Parathyroid adenoma (tissue), 2 donors: ENCODE results near the gene C3.
A peak's percentile ranks its signal among the peaks of the same experiment; 100 is the strongest.

Source experiments
- H2AFZ ChIP-seq: fragments of 300-600 bp; sonication (generic); one replicate; pipeline ENCODE4 v1.7.0; 2017; ENCODE audit warnings: antibody characterized with exemption, mild to moderate bottlenecking
- H3K27ac ChIP-seq: fragments of 300-600 bp; sonication (generic); one replicate; pipeline ENCODE4 v1.7.0; 2017
- H3K27me3 ChIP-seq: fragments of 300-600 bp; sonication (generic); one replicate; pipeline ENCODE4 v1.7.0; 2017; ENCODE audit warnings: low read length; ENCODE audit not compliant: control insufficient read depth, insufficient read depth
- H3K36me3 ChIP-seq: fragments of 300-600 bp; sonication (generic); one replicate; pipeline ENCODE4 v1.7.0; 2017; ENCODE audit warnings: low read length; ENCODE audit not compliant: control insufficient read depth, insufficient read depth
- H3K4me1 ChIP-seq: fragments of 300-600 bp; sonication (generic); one replicate; pipeline ENCODE4 v1.7.0; 2017; ENCODE audit warnings: control low read depth
- H3K4me2 ChIP-seq: fragments of 300-600 bp; sonication (generic); one replicate; pipeline ENCODE4 v1.7.0; 2017; ENCODE audit warnings: low read length
- H3K4me3 ChIP-seq: fragments of 300-600 bp; sonication (generic); one replicate; pipeline ENCODE4 v1.7.0; 2017; ENCODE audit warnings: low read depth, low read length
- H3K79me2 ChIP-seq: fragments of 300-600 bp; sonication (generic); one replicate; pipeline ENCODE4 v1.7.0; 2017; ENCODE audit warnings: control low read depth
- H3K9ac ChIP-seq: fragments of 300-600 bp; sonication (generic); one replicate; pipeline ENCODE4 v1.7.0; 2017; ENCODE audit warnings: mild to moderate bottlenecking
- H3K9me3 ChIP-seq: fragments of 300-600 bp; sonication (generic); one replicate; pipeline ENCODE4 v1.7.0; 2017; ENCODE audit warnings: low read length; ENCODE audit not compliant: control insufficient read depth
- TF ChIP-seq, protein P1 (sequence below): fragments of 300-600 bp; sonication (generic); IDR thresholded peaks from one replicate; pipeline ENCODE4 v1.7.0; 2017; ENCODE audit warnings: antibody characterized with exemption, mild to moderate bottlenecking
- donor health status: primary hyperparathyroidism.

C3 gene

DNA sequence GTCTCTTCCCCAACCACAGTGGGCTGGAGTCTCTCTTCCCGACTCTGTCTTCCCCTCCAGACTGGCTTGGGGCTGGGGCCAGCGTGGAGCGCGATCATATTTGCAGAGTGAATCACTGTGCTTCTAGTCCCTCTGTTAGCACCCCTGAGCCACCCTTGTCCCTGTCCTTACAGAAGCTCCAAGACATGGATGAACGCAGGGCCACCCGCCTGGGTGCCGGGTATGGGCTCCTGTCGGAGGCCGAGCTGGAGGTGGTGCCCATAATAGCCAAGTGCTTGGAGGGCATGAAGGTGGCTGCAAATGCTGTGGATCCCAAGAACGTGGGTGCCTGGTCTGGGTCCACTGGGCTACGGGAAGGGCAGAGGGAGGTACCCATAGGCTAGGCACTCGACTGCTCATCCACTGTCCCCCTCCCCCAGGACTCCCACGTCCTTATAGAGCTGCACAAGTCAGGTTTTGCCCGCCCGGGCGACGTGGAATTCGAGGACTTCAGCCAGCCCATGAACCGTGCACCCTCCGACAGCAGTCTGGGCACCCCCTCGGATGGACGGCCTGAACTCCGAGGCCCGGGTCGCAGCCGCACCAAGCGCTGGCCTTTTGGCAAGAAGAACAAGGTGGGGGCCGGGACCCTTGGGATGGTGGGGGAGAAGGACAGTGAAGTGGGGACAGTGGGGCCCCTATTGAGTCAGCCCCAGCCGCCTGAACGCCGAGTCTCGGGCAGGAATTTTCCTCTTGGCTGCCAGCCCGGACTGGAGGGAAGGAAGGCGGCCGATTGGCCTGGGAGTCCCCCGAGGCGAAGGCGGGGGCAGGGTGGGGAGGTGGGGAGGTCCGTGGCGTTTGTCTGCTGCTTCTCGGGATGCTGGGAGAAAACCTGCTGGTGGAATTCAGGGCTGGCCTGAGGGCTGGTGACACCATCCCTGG, 24.2 kb upstream of the C3 start:
- H3K4me3 ChIP-seq = no peak overlapping the region
- peak overlapping the region; percentile 83 for H2AFZ ChIP-seq
- no peaks in the 10 kb centered on the region for H3K9me3 ChIP-seq
- no peaks in the 10 kb centered on the region for H3K36me3 ChIP-seq
- H3K79me2 ChIP-seq = peaks cover 2% of the 10 kb centered on the region
- no peaks in the 10 kb centered on the region for H3K27me3 ChIP-seq
- no peak overlapping the region for H3K9ac ChIP-seq
- H3K4me1 ChIP-seq = peaks cover 11% of the 10 kb centered on the region
- TF ChIP-seq, protein P1, sequence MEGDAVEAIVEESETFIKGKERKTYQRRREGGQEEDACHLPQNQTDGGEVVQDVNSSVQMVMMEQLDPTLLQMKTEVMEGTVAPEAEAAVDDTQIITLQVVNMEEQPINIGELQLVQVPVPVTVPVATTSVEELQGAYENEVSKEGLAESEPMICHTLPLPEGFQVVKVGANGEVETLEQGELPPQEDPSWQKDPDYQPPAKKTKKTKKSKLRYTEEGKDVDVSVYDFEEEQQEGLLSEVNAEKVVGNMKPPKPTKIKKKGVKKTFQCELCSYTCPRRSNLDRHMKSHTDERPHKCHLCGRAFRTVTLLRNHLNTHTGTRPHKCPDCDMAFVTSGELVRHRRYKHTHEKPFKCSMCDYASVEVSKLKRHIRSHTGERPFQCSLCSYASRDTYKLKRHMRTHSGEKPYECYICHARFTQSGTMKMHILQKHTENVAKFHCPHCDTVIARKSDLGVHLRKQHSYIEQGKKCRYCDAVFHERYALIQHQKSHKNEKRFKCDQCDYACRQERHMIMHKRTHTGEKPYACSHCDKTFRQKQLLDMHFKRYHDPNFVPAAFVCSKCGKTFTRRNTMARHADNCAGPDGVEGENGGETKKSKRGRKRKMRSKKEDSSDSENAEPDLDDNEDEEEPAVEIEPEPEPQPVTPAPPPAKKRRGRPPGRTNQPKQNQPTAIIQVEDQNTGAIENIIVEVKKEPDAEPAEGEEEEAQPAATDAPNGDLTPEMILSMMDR = no peak
- peak overlapping the region; percentile 51 for H3K27ac ChIP-seq
- H3K4me2 ChIP-seq = peak overlapping the region; percentile 40

DNA sequence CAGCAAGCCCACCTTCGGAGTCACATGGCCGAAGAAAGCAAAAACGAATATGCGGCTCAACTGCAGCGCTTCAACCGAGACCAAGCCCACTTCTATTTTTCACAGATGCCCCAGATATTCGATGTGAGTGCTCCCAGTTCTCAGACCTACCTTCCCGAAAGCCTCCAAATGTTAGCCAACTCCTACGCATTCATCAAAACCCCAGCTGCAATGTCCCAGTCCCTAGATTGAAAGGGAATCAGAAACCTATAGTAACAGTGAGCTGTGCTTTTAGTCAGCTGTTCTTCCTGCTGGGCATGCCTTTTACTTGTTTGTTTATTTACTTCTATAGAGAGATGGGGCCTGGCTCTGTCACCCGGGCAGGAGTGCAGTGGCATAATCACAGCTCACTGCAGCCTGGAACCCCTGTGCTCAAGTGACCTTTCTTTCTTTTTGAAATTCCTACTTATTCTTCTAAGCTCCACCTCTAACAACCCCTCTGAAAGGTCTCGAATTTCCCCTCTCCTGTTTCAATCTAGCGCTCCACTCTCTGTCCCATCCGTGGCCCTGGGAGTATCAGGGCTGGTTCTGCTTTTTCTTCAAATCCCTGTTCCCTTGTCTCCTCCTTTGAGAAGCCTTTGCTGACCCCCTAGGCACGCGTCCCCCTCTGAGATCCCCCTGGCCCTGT, 23.4 kb upstream of the C3 start:
- no peak overlapping the region for H3K4me2 ChIP-seq
- no peaks in the 10 kb centered on the region for H3K36me3 ChIP-seq
- H3K4me1 ChIP-seq = peaks cover 14% of the 10 kb centered on the region
- no peaks in the 10 kb centered on the region for H3K27me3 ChIP-seq
- H3K9me3 ChIP-seq = no peaks in the 10 kb centered on the region
- TF ChIP-seq, protein P1 = no peak
- no peak overlapping the region for H3K4me3 ChIP-seq
- no peak overlapping the region for H3K27ac ChIP-seq
- no peak overlapping the region for H2AFZ ChIP-seq
- peaks cover 2% of the 10 kb centered on the region for H3K79me2 ChIP-seq
- H3K9ac ChIP-seq = no peak overlapping the region

- H3K36me3 ChIP-seq = no peaks in the 10 kb centered on the region
- peaks cover 2% of the 10 kb centered on the region for H3K79me2 ChIP-seq
- no peak overlapping the region for H3K4me3 ChIP-seq
- H2AFZ ChIP-seq = no peak overlapping the region
- no peaks in the 10 kb centered on the region for H3K27me3 ChIP-seq
- H3K9me3 ChIP-seq = no peaks in the 10 kb centered on the region
- H3K9ac ChIP-seq = no peak overlapping the region
- H3K4me1 ChIP-seq = peaks cover 22% of the 10 kb centered on the region
- TF ChIP-seq, protein P1 = no peak
- no peak overlapping the region for H3K27ac ChIP-seq
- H3K4me2 ChIP-seq = no peak overlapping the region
These were observed 22.6 kb upstream of the C3 start for GRCh38 chr19:6743066-6743465.

DNA sequence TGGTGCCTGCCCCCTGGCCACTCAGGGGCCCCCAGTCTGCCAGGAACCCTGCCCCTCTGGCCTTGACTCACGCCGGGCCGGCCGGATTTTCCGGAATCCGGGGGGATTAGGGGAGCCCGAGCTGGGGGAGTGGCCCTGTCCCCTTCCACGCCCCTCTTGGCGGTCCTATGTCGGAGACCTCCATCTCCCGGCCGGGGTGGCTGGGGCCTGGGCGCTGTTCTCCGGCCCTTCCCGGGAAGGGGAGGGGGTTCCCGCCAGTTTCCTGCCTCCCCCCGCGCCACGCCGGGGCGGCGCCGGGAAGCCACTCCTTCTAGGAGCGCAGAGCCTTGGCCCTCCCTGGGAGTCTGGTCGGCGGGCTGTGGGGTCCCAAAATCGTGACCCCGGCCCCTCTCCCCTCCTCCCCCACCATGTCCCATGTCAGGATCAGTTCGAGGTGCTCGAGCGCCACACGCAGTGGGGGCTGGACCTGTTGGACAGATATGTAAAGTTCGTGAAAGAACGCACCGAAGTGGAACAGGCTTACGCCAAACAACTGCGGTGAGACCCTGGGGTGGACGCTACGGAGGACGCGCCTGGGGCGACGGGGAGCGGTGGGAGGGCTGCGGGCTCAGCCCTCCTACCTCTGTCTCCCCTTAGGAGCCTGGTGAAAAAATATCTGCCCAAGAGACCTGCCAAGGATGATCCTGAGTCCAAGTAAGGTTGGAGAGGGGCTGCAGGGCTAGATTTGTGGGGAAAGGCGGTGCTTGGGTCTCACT, 20.3 kb upstream of the C3 start:
- Histone ChIP-seq H3K4me1 (peaks cover 28% of the 10 kb centered on the region), H2AFZ (peak overlapping the region; percentile 86)
- TF ChIP-seq, protein P1 = no peak

More for the DNA sequence above, 20.3 kb upstream of the C3 start:
- no peaks in the 10 kb centered on the region for H3K27me3 ChIP-seq
- peak overlapping the region; percentile 56 for H3K9ac ChIP-seq
- H3K27ac ChIP-seq = peak overlapping the region; percentile 59
- H3K9me3 ChIP-seq = no peaks in the 10 kb centered on the region
- H3K36me3 ChIP-seq = no peaks in the 10 kb centered on the region
- peak overlapping the region; percentile 97 for H3K4me2 ChIP-seq
- H3K79me2 ChIP-seq = no peaks in the 10 kb centered on the region
- H3K4me3 ChIP-seq = peak overlapping the region; percentile 84
